Keratinocyte (primary cell): ENCODE measurements around the gene SMCO4.

Source experiments
- CTCF ChIP-seq, 3 experiments: IDR thresholded peaks in 1 of 3; conservative IDR thresholded peaks in 1 of 3; optimal IDR thresholded peaks in 1 of 3; 2 replicates in 2 of 3; 3 replicates in 1 of 3; pipeline versions ENCODE3 to v1.5.1; 2011; ENCODE audit warnings: low read length in 3 of 3, mild to moderate bottlenecking in 3 of 3, moderate library complexity in 2 of 3, control low read depth in 1 of 3, inconsistent platforms in 1 of 3; ENCODE audit not compliant: insufficient read depth in 2 of 3; ENCODE audit errors: extremely low read depth in 1 of 3
- EZH2 ChIP-seq: IDR thresholded peaks from one replicate; pipeline ENCODE4 v1.6.1; 2012; ENCODE audit warnings: inconsistent platforms, mild to moderate bottlenecking, low read length, moderate library complexity

- TF ChIP-seq EZH2 (no peak), CTCF (optimal IDR thresholded peaks at IDR 0.05 in 1 of 3, IDR thresholded peaks at IDR 0.05 in 1 of 3, conservative IDR thresholded peaks at IDR 0.05 in 1 of 3; ENCODE audit: extremely low read depth in 1 of 3, insufficient read depth in 2 of 3, low read length in 3 of 3) (no peak)
Measured at GRCh38 chr11:93515441-93516025, 27.7 kb downstream of the SMCO4 start.
